ENCODE results near the gene TERF2IP. TPM values are rescaled to one million over a fixed set of nuclear protein-coding genes. Genes with fewer than 3 reads are reported as not detected.
A peak's percentile ranks its signal among the peaks of the same experiment; 100 is the strongest.

TERF2IP gene
- total RNA-seq, 1 experiment from 2014 or later, result 45.3 TPM

GRCh38 chr16:75640598-75640997, 7.0 kb upstream of the TERF2IP start:
- Mint-ChIP-seq H3K36me3 (ENCODE audit: insufficient read depth, unreplicated experiment) (peaks cover 69% of the 10 kb centered on the region), H3K4me3 (ENCODE audit: low read depth, unreplicated experiment) (no peak overlapping the region), H3K27me3 (ENCODE audit: unreplicated experiment) (no peaks in the 10 kb centered on the region), H3K9me3 (ENCODE audit: low read depth, unreplicated experiment) (no peaks in the 10 kb centered on the region), H3K4me1 (ENCODE audit: low read depth, unreplicated experiment) (peaks cover 18% of the 10 kb centered on the region), H3K27ac (ENCODE audit: unreplicated experiment) (no peak overlapping the region)
- CTCF ChIA-PET, result no interaction called here
- BruUV-seq (replicated peaks), result no TSS peak
- no peak for DNase-seq
- intact Hi-C loops (cut with micrococcal nuclease; ENCODE audit: unreplicated experiment), result loop anchor here (10.0 kb wide), 1 partner anchor 1534 kb away; no protein-coding TSS in a partner anchor
- TF ChIP-seq CTCF (IDR thresholded peaks at IDR 0.05; ENCODE audit: unreplicated experiment), result no peak

GRCh38 chr16:75644240-75645012, 3.1 kb upstream of the TERF2IP start:
- H3K27me3 Mint-ChIP-seq (ENCODE audit: unreplicated experiment), result no peaks in the 10 kb centered on the region
- H3K9me3 Mint-ChIP-seq (ENCODE audit: low read depth, unreplicated experiment), result no peaks in the 10 kb centered on the region
- no TSS peak for BruUV-seq (replicated peaks)
- CTCF ChIA-PET, result interaction anchor here (1.2 kb wide), 1 partner anchor 120 kb away, joined by 4 read pairs; no protein-coding TSS in a partner anchor
- TF ChIP-seq CTCF (IDR thresholded peaks at IDR 0.05; ENCODE audit: unreplicated experiment), result no peak
- intact Hi-C loops (cut with micrococcal nuclease; ENCODE audit: unreplicated experiment), result loop anchor here (1.0 to 10.0 kb wide), 2 partner anchors 120 to 1530 kb away; no protein-coding TSS in a partner anchor
- H3K4me1 Mint-ChIP-seq (ENCODE audit: low read depth, unreplicated experiment), result peaks cover 18% of the 10 kb centered on the region
- H3K4me3 Mint-ChIP-seq (ENCODE audit: low read depth, unreplicated experiment), result peak overlapping the region; percentile 50
- DNase-seq, result no peak
- H3K27ac Mint-ChIP-seq (ENCODE audit: unreplicated experiment), result peak overlapping the region; percentile 53
- peaks cover 63% of the 10 kb centered on the region for H3K36me3 Mint-ChIP-seq (ENCODE audit: insufficient read depth, unreplicated experiment)

- Mint-ChIP-seq H3K9me3 (ENCODE audit: low read depth, unreplicated experiment) (no peaks in the 10 kb centered on the region), H3K4me1 (ENCODE audit: low read depth, unreplicated experiment) (peaks cover 40% of the 10 kb centered on the region), H3K4me3 (ENCODE audit: low read depth, unreplicated experiment) (peak overlapping the region; percentile 99), H3K27ac (ENCODE audit: unreplicated experiment) (peak overlapping the region; percentile 97), H3K36me3 (ENCODE audit: insufficient read depth, unreplicated experiment) (peaks cover 57% of the 10 kb centered on the region), H3K27me3 (ENCODE audit: unreplicated experiment) (no peaks in the 10 kb centered on the region)
- TF ChIP-seq CTCF (IDR thresholded peaks at IDR 0.05; ENCODE audit: unreplicated experiment), result no peak
- intact Hi-C loops (cut with micrococcal nuclease; ENCODE audit: unreplicated experiment), result loop anchor here (2.0 to 10.0 kb wide), 2 partner anchors 24 to 1528 kb away; partner anchors contain the start of gene ADAT1
- CTCF ChIA-PET, result interaction anchor here (0.6 to 1.8 kb wide), 6 partner anchors 26 to 305 kb away, joined by 3 to 9 read pairs (median 4); no protein-coding TSS in a partner anchor
- no peak for DNase-seq
- BruUV-seq (replicated peaks), result TSS peak; percentile 57
These were observed 471 bp upstream of the TERF2IP start for GRCh38 chr16:75647112-75647491.

GRCh38 chr16:75648265-75649076, 898 bp downstream of the TERF2IP start:
- peak; percentile 86 for DNase-seq
- Mint-ChIP-seq H3K27ac (ENCODE audit: unreplicated experiment) (peak overlapping the region; percentile 93), H3K4me1 (ENCODE audit: low read depth, unreplicated experiment) (peaks cover 49% of the 10 kb centered on the region), H3K4me3 (ENCODE audit: low read depth, unreplicated experiment) (peak overlapping the region; percentile 99), H3K27me3 (ENCODE audit: unreplicated experiment) (no peaks in the 10 kb centered on the region), H3K36me3 (ENCODE audit: insufficient read depth, unreplicated experiment) (peaks cover 53% of the 10 kb centered on the region), H3K9me3 (ENCODE audit: low read depth, unreplicated experiment) (no peaks in the 10 kb centered on the region)
- no peak for TF ChIP-seq CTCF (IDR thresholded peaks at IDR 0.05; ENCODE audit: unreplicated experiment)
- intact Hi-C loops (cut with micrococcal nuclease; ENCODE audit: unreplicated experiment), result loop anchor here (10.0 kb wide), 1 partner anchor 1526 kb away; no protein-coding TSS in a partner anchor
- BruUV-seq (replicated peaks), result no TSS peak
- CTCF ChIA-PET, result interaction anchor here (1.0 to 1.8 kb wide), 4 partner anchors 25 to 307 kb away, joined by 3 to 5 read pairs (median 4); partner anchors contain the start of gene ADAT1
